Measurements from ENCODE around the gene BCL11A. TPM values are rescaled to one million over a fixed set of nuclear protein-coding genes. Genes with fewer than 3 reads are reported as not detected.

Gene BCL11A
- polyA plus RNA-seq, 3 donors, result 8.7 to 15.6 (median 11.1) TPM

- DNase-seq, result no peak
- Histone ChIP-seq H4K20me1 (ENCODE audit: insufficient read depth, low read length) (no peaks in the 10 kb centered on the region), H3K4me3 (replicated peaks in 1 of 3; ENCODE audit: low read depth in 2 of 3, low read length in 3 of 3) (no peak overlapping the region), H3K4me1 (ENCODE audit: control insufficient read depth in 1 of 2, insufficient read depth in 2 of 2, low read length in 2 of 2) (peaks cover 15 to 18% of the 10 kb centered on the region in 2 donors), H3K9ac (ENCODE audit: insufficient read depth, low read length, poor library complexity, severe bottlenecking) (no peak overlapping the region), H3K36me3 (replicated peaks in 1 of 2; ENCODE audit: control insufficient read depth in 1 of 2, insufficient read depth in 2 of 2, low read length in 2 of 2) (no peaks in the 10 kb centered on the region), H3K27ac (ENCODE audit: low read depth in 1 of 2, low read length in 2 of 2) (no peak overlapping the region), H3K27me3 (ENCODE audit: control insufficient read depth in 2 of 2, insufficient read depth in 2 of 2, low read length in 2 of 2) (no peaks in the 10 kb centered on the region), H2AFZ (ENCODE audit: insufficient read depth, low read depth, low read length, poor library complexity, severe bottlenecking) (no peak overlapping the region), H3K79me2 (ENCODE audit: insufficient read depth, low read length) (peaks cover 74% of the 10 kb centered on the region), H3K4me2 (replicated peaks; ENCODE audit: extremely low read depth, low read length, poor library complexity, severe bottlenecking) (no peak overlapping the region), H3K9me3 (replicated peaks in 1 of 2; ENCODE audit: control insufficient read depth in 1 of 2, insufficient read depth in 1 of 2, low read length in 2 of 2) (no peaks in the 10 kb centered on the region)
- intact Hi-C loops (cut with micrococcal nuclease), result no loop called here
- no peak overlapping the region for H3K27ac Mint-ChIP-seq
- no peaks in the 10 kb centered on the region for H3K27me3 Mint-ChIP-seq (ENCODE audit: low read depth in 3 of 3)
- no CpG with 5 or more reads among the region's 2 CpGs for WGBS (ENCODE audit: insufficient coverage)
- TF ChIP-seq CTCF (IDR thresholded peaks at IDR 0.05), result no peak
- H3K36me3 Mint-ChIP-seq, result peaks cover 21 to 33% of the 10 kb centered on the region in 2 donors
- peaks cover 40% of the 10 kb centered on the region for H3K4me1 Mint-ChIP-seq
- no peaks in the 10 kb centered on the region for H3K9me3 Mint-ChIP-seq
- H3K4me3 Mint-ChIP-seq, result no peak overlapping the region
Measured at GRCh38 chr2:60474301-60474700, 79.2 kb downstream of the BCL11A start.

GRCh38 chr2:60473546-60473945, 79.9 kb downstream of the BCL11A start:
- no peak overlapping the region for H3K4me2 ChIP-seq (replicated peaks; ENCODE audit: extremely low read depth, low read length, poor library complexity, severe bottlenecking)
- Mint-ChIP-seq H3K9me3 (peaks cover 0 to 5% (median 4%) of the 10 kb centered on the region in 7 donors), H3K4me3 (no peak overlapping the region), H3K27ac (no peak overlapping the region), H3K4me1 (peaks cover 42% of the 10 kb centered on the region), H3K27me3 (ENCODE audit: low read depth in 3 of 3) (no peaks in the 10 kb centered on the region), H3K36me3 (peaks cover 20 to 36% of the 10 kb centered on the region in 2 donors)
- no peak for DNase-seq
- H2AFZ ChIP-seq (ENCODE audit: insufficient read depth, low read depth, low read length, poor library complexity, severe bottlenecking), result no peak overlapping the region
- no peak overlapping the region for H3K27ac ChIP-seq (ENCODE audit: low read depth in 1 of 2, low read length in 2 of 2)
- intact Hi-C loops (cut with micrococcal nuclease), result no loop called here
- H3K9me3 ChIP-seq (replicated peaks in 1 of 2; ENCODE audit: control insufficient read depth in 1 of 2, insufficient read depth in 1 of 2, low read length in 2 of 2), result peaks cover 0 to under 1% of the 10 kb centered on the region in 2 donors
- H3K79me2 ChIP-seq (ENCODE audit: insufficient read depth, low read length), result peaks cover 72% of the 10 kb centered on the region
- WGBS (ENCODE audit: insufficient coverage), result 100% methylated on average over 1 of the region's 3 CpGs
- TF ChIP-seq CTCF (IDR thresholded peaks at IDR 0.05), result no peak
- no peaks in the 10 kb centered on the region for H4K20me1 ChIP-seq (ENCODE audit: insufficient read depth, low read length)
- peaks cover 0 to 2% of the 10 kb centered on the region in 2 donors for H3K36me3 ChIP-seq (replicated peaks in 1 of 2; ENCODE audit: control insufficient read depth in 1 of 2, insufficient read depth in 2 of 2, low read length in 2 of 2)
- H3K27me3 ChIP-seq (ENCODE audit: control insufficient read depth in 2 of 2, insufficient read depth in 2 of 2, low read length in 2 of 2), result no peaks in the 10 kb centered on the region
- H3K4me1 ChIP-seq (ENCODE audit: control insufficient read depth in 1 of 2, insufficient read depth in 2 of 2, low read length in 2 of 2), result peaks cover 18 to 25% of the 10 kb centered on the region in 2 donors
- no peak overlapping the region for H3K4me3 ChIP-seq (replicated peaks in 1 of 3; ENCODE audit: low read depth in 2 of 3, low read length in 3 of 3)
- H3K9ac ChIP-seq (ENCODE audit: insufficient read depth, low read length, poor library complexity, severe bottlenecking), result no peak overlapping the region
